HG03139 (cell line): ENCODE measurements around the gene GDF9.

Experiments used
- ATAC-seq: cut with Tn5 transposase; IDR thresholded peaks from one replicate; pipeline ENCODE4 v1.9.1; 2021; ENCODE audit not compliant: unreplicated experiment

Gene GDF9

GRCh38 chr5:132866342-132867045, at the start of gene GDF9, which contains the start of gene UQCRQ:
TSS of gene GDF9 (minus strand) at chr5:132866469. CDS start at chr5:132864533, 1,936 bp downstream.
TSS of gene UQCRQ (plus strand) at chr5:132866642. CDS start at chr5:132866882, 240 bp downstream.
- peak; percentile 99 for ATAC-seq

GRCh38 chr5:132915681-132916080, 49.4 kb upstream of the GDF9 start:
- no peak for ATAC-seq

GRCh38 chr5:132909702-132910101, 43.4 kb upstream of the GDF9 start:
- ATAC-seq: no peak

GRCh38 chr5:132907161-132907560, 40.9 kb upstream of the GDF9 start:
- ATAC-seq: no peak

GRCh38 chr5:132905938-132906337, 39.7 kb upstream of the GDF9 start:
- no peak for ATAC-seq

GRCh38 chr5:132901730-132902129, 35.5 kb upstream of the GDF9 start:
- ATAC-seq: no peak

- ATAC-seq: no peak
Observed at GRCh38 chr5:132901036-132901435, 34.8 kb upstream of the GDF9 start.

- ATAC-seq: no peak
Observed at GRCh38 chr5:132898094-132898493, 31.8 kb upstream of the GDF9 start.

GRCh38 chr5:132896685-132897084, 30.4 kb upstream of the GDF9 start:
- no peak for ATAC-seq

- no peak for ATAC-seq
Observed at GRCh38 chr5:132895719-132896305, 29.5 kb upstream of the GDF9 start.

- ATAC-seq: no peak
Observed at GRCh38 chr5:132890817-132891216, 24.5 kb upstream of the GDF9 start.

GRCh38 chr5:132889501-132889900, 23.2 kb upstream of the GDF9 start:
- ATAC-seq: no peak

GRCh38 chr5:132887283-132887682, 21.0 kb upstream of the GDF9 start:
- no peak for ATAC-seq

- ATAC-seq: no peak
Observed at GRCh38 chr5:132886064-132886823, 20.0 kb upstream of the GDF9 start.

- ATAC-seq: no peak
Observed at GRCh38 chr5:132884548-132884947, 18.3 kb upstream of the GDF9 start.

GRCh38 chr5:132883261-132883834, 17.1 kb upstream of the GDF9 start:
- ATAC-seq: no peak

GRCh38 chr5:132877938-132878337, 11.7 kb upstream of the GDF9 start:
- no peak for ATAC-seq

GRCh38 chr5:132877466-132877865, 11.2 kb upstream of the GDF9 start:
- no peak for ATAC-seq

GRCh38 chr5:132876020-132876759, 9.9 kb upstream of the GDF9 start:
- ATAC-seq: no peak

GRCh38 chr5:132873930-132874271, 7.6 kb upstream of the GDF9 start:
- no peak for ATAC-seq
